Testis (tissue), 2 donors: ENCODE measurements around the gene ADD1.

Experiments used
- CTCF ChIP-seq, 3 experiments: fragments of 450-650 bp in 2 of 3; fragments of 200-600 bp in 1 of 3; sonication (generic) in 1 of 3; IDR thresholded peaks; one replicate each; pipeline ENCODE4 v1.5.1; 2016 to 2019; ENCODE audit warnings: antibody characterized with exemption in 3 of 3, mild to moderate bottlenecking in 2 of 3, moderate library complexity in 1 of 3
- POLR2A ChIP-seq: fragments of 450-650 bp; IDR thresholded peaks from one replicate; pipeline ENCODE4 v1.6.1; 2017; ENCODE audit warnings: antibody characterized with exemption, mild to moderate bottlenecking, moderate library complexity

GRCh38 chr4:2830632-2831610 lies 12.7 kb upstream of the ADD1 start:
- TF ChIP-seq CTCF (IDR thresholded peaks at IDR 0.05) (no peak), POLR2A (no peak)
